HG03378 (cell line): ENCODE results near the gene NCOR1.
A peak's percentile ranks its signal among the peaks of the same experiment; 100 is the strongest.

ENCODE experiments used
- ATAC-seq: cut with Tn5 transposase; IDR thresholded peaks from one replicate; pipeline ENCODE4 v1.9.1; 2021; ENCODE audit warnings: mild to moderate bottlenecking, moderate library complexity; ENCODE audit not compliant: unreplicated experiment

Gene NCOR1

DNA sequence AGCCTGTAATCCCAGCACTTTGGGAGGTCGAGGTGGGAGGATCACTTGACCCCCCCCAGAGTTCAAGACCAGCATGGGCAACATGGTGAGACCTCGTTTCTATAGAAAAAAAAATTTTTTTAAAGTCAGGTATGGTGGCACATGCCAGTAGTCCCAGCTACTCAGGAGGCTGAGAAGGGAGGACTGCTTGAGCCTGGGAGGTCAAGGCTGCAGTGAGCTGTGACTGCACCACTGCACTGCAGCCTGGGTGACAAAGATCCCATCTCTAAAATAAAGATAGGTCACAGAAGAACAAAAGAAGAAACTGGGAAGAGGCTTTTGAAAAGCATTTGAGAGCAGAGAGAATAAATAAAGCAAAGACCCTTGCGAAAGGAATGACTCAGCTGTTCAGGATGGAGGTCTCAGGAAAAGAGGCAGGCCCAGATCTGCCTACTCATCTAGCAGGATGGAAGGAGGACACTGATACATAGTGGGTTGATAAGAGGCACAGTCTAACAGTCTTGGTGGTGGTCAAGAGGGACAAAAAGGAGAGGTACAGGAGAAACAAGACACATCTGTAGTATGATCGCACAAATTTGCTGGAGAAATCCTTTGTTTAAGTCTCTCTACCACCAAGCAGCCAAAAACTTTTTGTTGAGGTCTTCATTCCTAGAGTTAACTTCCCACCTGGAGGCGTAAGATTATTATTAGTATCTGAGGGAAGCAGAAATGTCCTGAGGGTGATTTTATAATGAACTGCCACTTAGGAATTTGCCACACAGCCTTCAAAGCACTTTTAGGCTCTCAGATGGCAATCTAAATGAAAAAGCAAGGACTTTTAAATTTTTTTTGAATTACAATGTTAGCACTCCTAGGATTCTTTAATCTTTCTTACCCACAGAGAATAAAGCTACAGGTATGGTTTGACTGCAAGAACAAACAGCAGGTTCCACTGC, 233.4 kb downstream of the NCOR1 start:
- ATAC-seq, result no peak

GRCh38 chr17:15981208-15981607, 234.1 kb downstream of the NCOR1 start:
- peak; percentile 92 for ATAC-seq
